HL-60 (cell line): ENCODE data around the gene MAF.

Source experiments
- DNase-seq, 2 experiments: peaks; one replicate each; pipeline ENCODE4 v3.0.0-alpha.2; 2010 to 2020; ENCODE audit warnings: low read depth in 1 of 2, low spot score in 1 of 2
- H3K27ac ChIP-seq: fragments of 250-450 bp; sonication (Bioruptor Pico); replicated peaks from 2 replicates; pipeline ENCODE4 v1.5.1; 2020; ENCODE audit warnings: mild to moderate bottlenecking, moderate library complexity
- H3K27me3 ChIP-seq: fragments of 250-450 bp; sonication (Bioruptor Pico); 2 replicates; pipeline ENCODE4 v1.5.1; 2021; ENCODE audit warnings: mild to moderate bottlenecking, moderate library complexity; ENCODE audit not compliant: insufficient read depth, poor library complexity, severe bottlenecking
- H3K4me3 ChIP-seq: replicated peaks from 2 replicates; pipeline ENCODE4 v1.5.1; 2011; ENCODE audit warnings: mild to moderate bottlenecking, control low read depth, low read length; ENCODE audit not compliant: insufficient read depth
- CTCF ChIP-seq: IDR thresholded peaks from one replicate; pipeline ENCODE4 v1.5.1; 2011; ENCODE audit warnings: low read length, control low read depth, inconsistent platforms; ENCODE audit not compliant: insufficient read depth
- GABPA ChIP-seq: IDR thresholded peaks from 2 replicates; pipeline ENCODE4 v1.6.1; 2012; ENCODE audit warnings: low read depth
- POLR2AphosphoS5 ChIP-seq: IDR thresholded peaks from 2 replicates; pipeline ENCODE4 v1.6.1; 2012; ENCODE audit warnings: low read depth
- REST ChIP-seq: IDR thresholded peaks from 2 replicates; pipeline ENCODE4 v1.6.1; 2012; ENCODE audit warnings: low read depth; ENCODE audit not compliant: insufficient replicate concordance
- SPI1 ChIP-seq: IDR thresholded peaks from 2 replicates; pipeline ENCODE4 v1.6.1; 2012; ENCODE audit warnings: low read depth, mild to moderate bottlenecking, borderline replicate concordance

The MAF gene

GRCh38 chr16:79587897-79588296, 12.6 kb downstream of the MAF start:
- Histone ChIP-seq H3K27me3 (peaks cover 4% of the 10 kb centered on the region), H3K27ac (no peak overlapping the region), H3K4me3 (no peak overlapping the region)
- no peak for DNase-seq
- TF ChIP-seq REST: no peak
- no peak for TF ChIP-seq GABPA
- TF ChIP-seq POLR2AphosphoS5: no peak
- no peak for TF ChIP-seq SPI1
- TF ChIP-seq CTCF: no peak

- H3K27me3 ChIP-seq: peaks cover 4% of the 10 kb centered on the region
- TF ChIP-seq SPI1 (no peak), CTCF (no peak), REST (no peak), GABPA (no peak), POLR2AphosphoS5 (no peak)
- DNase-seq: no peak
- no peak overlapping the region for H3K27ac ChIP-seq
- no peak overlapping the region for H3K4me3 ChIP-seq
These were observed 13.2 kb downstream of the MAF start for GRCh38 chr16:79587296-79587695.

- Histone ChIP-seq H3K4me3 (no peak overlapping the region), H3K27ac (no peak overlapping the region), H3K27me3 (no peaks in the 10 kb centered on the region)
- no peak for TF ChIP-seq CTCF
- TF ChIP-seq POLR2AphosphoS5: no peak
- no peak for TF ChIP-seq REST
- no peak for TF ChIP-seq GABPA
- DNase-seq: no peak
These were observed 17.7 kb downstream of the MAF start for GRCh38 chr16:79582789-79583188.
